AG04450 (cell line): Measurements from ENCODE around the gene RAPGEF1. TPM values are rescaled to one million over a fixed set of nuclear protein-coding genes. Genes with fewer than 3 reads are reported as not detected.

Experiments used
- CTCF ChIA-PET: fragments of 300-600, 350-600 bp; formaldehyde crosslinking; extraction: SDS; loops from one replicate; lab custom pipeline; 2022; ENCODE audit warnings: antibody characterized with exemption, inconsistent platforms; lab: Charles Lee
- POLR2A ChIA-PET: fragments of 350-600 bp; formaldehyde crosslinking; extraction: SDS; loops from one replicate; lab custom pipeline; 2021; ENCODE audit warnings: antibody characterized with exemption, inconsistent platforms; lab: Yijun Ruan, JAX
- DNase-seq: peaks from one replicate; pipeline ENCODE4 v3.0.0-alpha.2; 2011; ENCODE audit warnings: low read depth, low spot score
- H3K27ac ChIP-seq: one replicate; pipeline ENCODE4 v1.5.1; 2012; ENCODE audit warnings: low read depth, low read length, control low read depth
- H3K27me3 ChIP-seq: one replicate; pipeline ENCODE4 v1.6.0; 2012; ENCODE audit warnings: low read length; ENCODE audit not compliant: control insufficient read depth, insufficient read depth
- H3K4me3 ChIP-seq: 2 replicates; pipeline ENCODE4 v1.5.1; 2011; ENCODE audit warnings: mild to moderate bottlenecking, low read depth, low read length, control low read depth
- H3K9me3 ChIP-seq: 2 replicates; pipeline ENCODE4 v1.5.1; 2012; ENCODE audit warnings: low read length; ENCODE audit not compliant: control insufficient read depth, insufficient read depth
- polyA plus RNA-seq: library from polyadenylated mRNA; depleted of rRNA; stranded (reverse); fragments of >200 nt; gene quantifications from 2 replicates; pipeline ENCODE4 v1.2.3, GENCODE V29; 2011
- TF ChIP-seq, protein P1 (sequence below): IDR thresholded peaks from 2 replicates; pipeline ENCODE4 v1.5.1; 2011; ENCODE audit warnings: low read depth, low read length, control low read depth, inconsistent platforms

The RAPGEF1 gene
- polyA plus RNA-seq, 1 experiment, result 27.6 TPM

GRCh38 chr9:131752231-131752884 lies 12.5 kb upstream of the RAPGEF1 start:
- H3K27ac ChIP-seq, result no peak overlapping the region
- ChIA-PET CTCF (interaction anchor here (1.0 to 1.6 kb wide), 2 partner anchors 10 to 161 kb away, joined by 3 read pairs; no protein-coding TSS in a partner anchor), POLR2A (interaction anchor here (0.6 kb wide), 1 partner anchor 697 kb away, joined by 9 read pairs; no protein-coding TSS in a partner anchor)
- no peak for DNase-seq
- no peak overlapping the region for H3K4me3 ChIP-seq
- TF ChIP-seq, protein P1, sequence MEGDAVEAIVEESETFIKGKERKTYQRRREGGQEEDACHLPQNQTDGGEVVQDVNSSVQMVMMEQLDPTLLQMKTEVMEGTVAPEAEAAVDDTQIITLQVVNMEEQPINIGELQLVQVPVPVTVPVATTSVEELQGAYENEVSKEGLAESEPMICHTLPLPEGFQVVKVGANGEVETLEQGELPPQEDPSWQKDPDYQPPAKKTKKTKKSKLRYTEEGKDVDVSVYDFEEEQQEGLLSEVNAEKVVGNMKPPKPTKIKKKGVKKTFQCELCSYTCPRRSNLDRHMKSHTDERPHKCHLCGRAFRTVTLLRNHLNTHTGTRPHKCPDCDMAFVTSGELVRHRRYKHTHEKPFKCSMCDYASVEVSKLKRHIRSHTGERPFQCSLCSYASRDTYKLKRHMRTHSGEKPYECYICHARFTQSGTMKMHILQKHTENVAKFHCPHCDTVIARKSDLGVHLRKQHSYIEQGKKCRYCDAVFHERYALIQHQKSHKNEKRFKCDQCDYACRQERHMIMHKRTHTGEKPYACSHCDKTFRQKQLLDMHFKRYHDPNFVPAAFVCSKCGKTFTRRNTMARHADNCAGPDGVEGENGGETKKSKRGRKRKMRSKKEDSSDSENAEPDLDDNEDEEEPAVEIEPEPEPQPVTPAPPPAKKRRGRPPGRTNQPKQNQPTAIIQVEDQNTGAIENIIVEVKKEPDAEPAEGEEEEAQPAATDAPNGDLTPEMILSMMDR, result no peak
- peaks cover 13% of the 10 kb centered on the region for H3K27me3 ChIP-seq
- no peaks in the 10 kb centered on the region for H3K9me3 ChIP-seq

GRCh38 chr9:131748411-131748955 lies 8.6 kb upstream of the RAPGEF1 start:
- no peak for DNase-seq
- Histone ChIP-seq H3K9me3 (no peaks in the 10 kb centered on the region), H3K27me3 (peaks cover 11% of the 10 kb centered on the region), H3K4me3 (no peak overlapping the region), H3K27ac (no peak overlapping the region)
- POLR2A ChIA-PET, result no interaction called here
- TF ChIP-seq, protein P1, result no peak
- CTCF ChIA-PET, result interaction anchor here (1.1 to 1.4 kb wide), 2 partner anchors 157 to 178 kb away, joined by 3 to 4 read pairs; no protein-coding TSS in a partner anchor

DNA sequence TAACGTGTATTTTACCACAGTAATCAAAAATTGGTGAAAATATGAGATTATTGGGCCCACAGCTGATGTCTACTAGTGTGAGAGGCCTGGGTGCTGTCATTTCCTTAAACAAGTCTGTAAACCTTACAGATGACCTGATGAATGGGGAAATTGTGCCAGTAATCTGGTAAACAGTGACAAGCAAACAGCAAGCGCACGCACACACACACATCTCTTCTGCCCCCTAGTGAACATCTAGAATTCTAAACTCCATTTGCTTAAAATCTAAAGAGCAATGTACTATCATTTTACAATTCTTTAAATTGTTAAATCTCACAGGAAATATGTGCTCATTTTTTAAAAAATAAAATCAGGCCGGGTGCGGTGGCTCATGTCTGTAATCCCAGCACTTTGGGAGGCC lies 7.5 kb upstream of the RAPGEF1 start:
- Histone ChIP-seq H3K9me3 (no peaks in the 10 kb centered on the region), H3K4me3 (no peak overlapping the region), H3K27ac (no peak overlapping the region), H3K27me3 (peaks cover 8% of the 10 kb centered on the region)
- DNase-seq, result no peak
- CTCF ChIA-PET, result interaction anchor here (0.6 to 1.1 kb wide), 5 partner anchors 17 to 489 kb away, joined by 3 to 9 read pairs (median 4); no protein-coding TSS in a partner anchor
- TF ChIP-seq, protein P1, result peak; percentile 70
- POLR2A ChIA-PET, result interaction anchor here (0.7 kb wide), 1 partner anchor 205 kb away, joined by 3 read pairs; no protein-coding TSS in a partner anchor

GRCh38 chr9:131745610-131746009 lies 5.7 kb upstream of the RAPGEF1 start:
- Histone ChIP-seq H3K27me3 (peaks cover 8% of the 10 kb centered on the region), H3K27ac (no peak overlapping the region), H3K4me3 (no peak overlapping the region), H3K9me3 (no peaks in the 10 kb centered on the region; the same call in 1 of the 2 replicates)
- ChIA-PET POLR2A (no interaction called here), CTCF (interaction anchor here (0.9 to 4.7 kb wide), 3 partner anchors 154 to 490 kb away, joined by 3 to 48 read pairs (median 3); no protein-coding TSS in a partner anchor)
- TF ChIP-seq, protein P1, result no peak
- DNase-seq, result no peak
